C4-2B (cell line): Measurements from ENCODE around the gene JAG2.
A peak's percentile ranks its signal among the peaks of the same experiment; 100 is the strongest.

Experiments used
- H3K27ac ChIP-seq: fragments of 450-650 bp; 2 replicates; pipeline ENCODE4 v1.5.1; 2017
- ZFX ChIP-seq: fragments of 450-650 bp; IDR thresholded peaks from 2 replicates; pipeline ENCODE4 v1.6.1; 2017
- TF ChIP-seq, protein P1 (sequence below): fragments of 450-650 bp; conservative IDR thresholded peaks from 2 replicates; pipeline ENCODE4 v1.5.1; 2017; ENCODE audit warnings: mild to moderate bottlenecking

Gene JAG2

DNA sequence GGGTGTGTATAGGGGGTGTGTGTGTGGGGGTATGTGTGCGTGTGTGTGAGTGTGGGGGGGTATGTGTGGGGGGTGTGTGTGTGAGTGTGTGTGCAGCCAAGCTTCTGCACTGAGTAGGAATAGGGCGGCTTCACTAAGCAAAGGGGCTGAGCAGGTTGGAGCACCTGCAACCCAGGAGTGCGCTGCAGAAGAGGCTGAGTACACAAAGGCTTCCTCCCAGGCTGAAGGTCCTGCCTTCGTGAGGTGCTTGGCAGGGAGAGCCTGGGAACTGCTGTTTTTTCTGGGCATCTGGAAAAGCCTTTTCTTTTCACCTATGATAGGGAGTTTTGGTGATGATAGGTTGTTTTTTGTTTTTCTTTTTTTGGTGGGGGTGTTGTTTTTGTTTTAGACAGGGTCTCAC lies 18.5 kb upstream of the JAG2 start:
- no peak for TF ChIP-seq ZFX
- TF ChIP-seq, protein P1, sequence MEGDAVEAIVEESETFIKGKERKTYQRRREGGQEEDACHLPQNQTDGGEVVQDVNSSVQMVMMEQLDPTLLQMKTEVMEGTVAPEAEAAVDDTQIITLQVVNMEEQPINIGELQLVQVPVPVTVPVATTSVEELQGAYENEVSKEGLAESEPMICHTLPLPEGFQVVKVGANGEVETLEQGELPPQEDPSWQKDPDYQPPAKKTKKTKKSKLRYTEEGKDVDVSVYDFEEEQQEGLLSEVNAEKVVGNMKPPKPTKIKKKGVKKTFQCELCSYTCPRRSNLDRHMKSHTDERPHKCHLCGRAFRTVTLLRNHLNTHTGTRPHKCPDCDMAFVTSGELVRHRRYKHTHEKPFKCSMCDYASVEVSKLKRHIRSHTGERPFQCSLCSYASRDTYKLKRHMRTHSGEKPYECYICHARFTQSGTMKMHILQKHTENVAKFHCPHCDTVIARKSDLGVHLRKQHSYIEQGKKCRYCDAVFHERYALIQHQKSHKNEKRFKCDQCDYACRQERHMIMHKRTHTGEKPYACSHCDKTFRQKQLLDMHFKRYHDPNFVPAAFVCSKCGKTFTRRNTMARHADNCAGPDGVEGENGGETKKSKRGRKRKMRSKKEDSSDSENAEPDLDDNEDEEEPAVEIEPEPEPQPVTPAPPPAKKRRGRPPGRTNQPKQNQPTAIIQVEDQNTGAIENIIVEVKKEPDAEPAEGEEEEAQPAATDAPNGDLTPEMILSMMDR = no peak
- no peak overlapping the region for H3K27ac ChIP-seq

DNA sequence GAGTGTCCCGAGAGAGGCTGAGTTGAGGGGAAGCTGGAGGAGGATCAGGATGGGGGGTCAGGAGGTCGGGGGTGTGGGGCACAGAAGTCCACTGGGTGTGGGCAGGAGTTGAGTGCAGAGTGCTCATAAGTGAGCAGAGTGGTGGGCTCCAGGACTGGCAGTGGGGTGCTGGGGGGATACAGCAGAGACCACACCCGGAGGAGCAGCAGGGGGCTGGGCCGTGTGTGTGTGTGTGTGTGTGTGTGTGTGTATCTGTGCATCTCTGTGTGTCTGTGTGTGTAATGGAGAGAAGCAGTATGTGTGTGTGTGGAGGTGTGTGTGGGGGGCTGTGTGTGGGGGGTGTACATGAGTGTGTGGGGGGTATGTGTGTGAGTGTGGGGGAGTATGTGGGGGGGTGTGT lies 17.4 kb upstream of the JAG2 start:
- no peak overlapping the region for H3K27ac ChIP-seq
- TF ChIP-seq, protein P1 = no peak
- no peak for TF ChIP-seq ZFX

DNA sequence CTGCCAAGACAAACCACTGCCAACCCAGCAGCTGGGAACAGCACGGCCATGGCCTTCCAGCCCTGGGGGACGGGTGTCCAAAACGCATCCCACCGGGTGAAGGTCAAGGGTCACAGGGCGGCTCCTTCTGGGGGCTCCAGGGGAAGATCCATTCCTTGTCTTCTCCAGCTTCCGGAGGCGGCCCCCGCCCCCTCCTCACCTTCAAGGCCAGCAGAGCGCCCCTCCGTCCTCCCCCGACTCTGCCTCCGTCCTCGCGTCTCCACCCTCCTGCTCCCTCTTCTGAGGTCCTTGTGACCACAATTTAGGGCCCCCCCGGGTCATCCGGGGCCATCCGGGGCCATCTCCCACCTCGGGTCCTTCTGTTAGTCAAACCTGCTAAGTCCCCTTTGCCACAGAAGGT lies 16.4 kb upstream of the JAG2 start:
- no peak for TF ChIP-seq ZFX
- TF ChIP-seq, protein P1 = no peak
- H3K27ac ChIP-seq = no peak overlapping the region

DNA sequence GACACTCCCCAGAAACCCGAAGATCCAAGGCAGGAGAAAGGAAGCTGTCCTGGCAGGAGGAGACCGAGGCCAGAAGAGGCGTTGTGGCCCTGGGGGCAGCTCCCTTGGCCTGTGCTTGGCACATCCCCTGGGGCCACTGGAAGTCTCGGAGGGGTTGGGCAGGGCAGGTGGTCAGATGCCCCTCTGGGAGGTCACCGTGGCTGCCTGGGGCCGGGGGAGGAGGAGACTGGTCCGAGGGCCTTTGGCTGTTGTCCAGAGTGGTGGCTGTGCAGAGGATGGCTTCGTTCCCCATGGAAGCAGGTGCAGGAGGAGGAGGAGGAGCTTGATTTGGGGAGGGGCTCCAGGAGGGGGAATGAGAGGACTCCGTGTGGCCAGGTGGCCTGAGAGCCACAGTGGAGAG lies 15.9 kb upstream of the JAG2 start:
- no peak for TF ChIP-seq ZFX
- TF ChIP-seq, protein P1 = no peak

DNA sequence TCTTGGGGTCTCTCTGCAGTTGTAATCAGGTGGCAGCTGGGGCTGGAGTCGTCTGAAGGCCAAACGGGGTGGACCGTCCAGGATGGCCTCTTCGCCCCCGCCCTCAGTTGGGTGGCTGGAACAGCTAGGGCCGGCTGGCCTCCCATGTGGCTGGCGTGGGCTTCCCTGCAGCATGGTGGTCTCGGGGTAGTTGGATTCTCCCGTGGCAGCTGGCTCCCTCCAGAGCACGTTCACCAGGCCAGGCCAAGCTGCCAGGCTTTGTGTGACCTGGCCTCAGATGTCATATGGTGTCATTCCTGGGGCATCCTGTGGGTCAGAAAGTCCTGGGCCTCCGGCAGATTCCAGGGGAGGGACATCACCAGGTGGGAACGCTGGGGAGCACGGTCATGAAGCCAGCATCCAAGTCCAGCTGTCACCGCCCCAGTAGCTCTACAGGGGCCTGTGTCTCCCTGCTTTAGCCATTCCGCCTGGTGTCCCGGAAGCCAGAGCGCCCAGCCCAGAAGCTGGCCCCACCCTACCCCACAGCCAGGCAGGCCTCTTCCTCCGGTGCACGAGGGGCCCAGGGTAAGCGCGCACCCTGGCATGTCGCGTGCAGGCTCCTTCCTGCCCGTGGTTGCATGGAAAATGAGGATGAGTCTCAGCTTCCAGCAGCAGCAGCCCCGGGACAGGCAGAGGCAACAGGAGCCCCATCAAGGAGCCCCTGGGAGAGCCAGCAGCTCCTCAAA lies 13.9 kb upstream of the JAG2 start:
- H3K27ac ChIP-seq = no peak overlapping the region; the same call in 1 of the 2 replicates
- TF ChIP-seq ZFX = no peak
- TF ChIP-seq, protein P1 = no peak

More for the DNA sequence above, 15.9 kb upstream of the JAG2 start:
- no peak overlapping the region for H3K27ac ChIP-seq

DNA sequence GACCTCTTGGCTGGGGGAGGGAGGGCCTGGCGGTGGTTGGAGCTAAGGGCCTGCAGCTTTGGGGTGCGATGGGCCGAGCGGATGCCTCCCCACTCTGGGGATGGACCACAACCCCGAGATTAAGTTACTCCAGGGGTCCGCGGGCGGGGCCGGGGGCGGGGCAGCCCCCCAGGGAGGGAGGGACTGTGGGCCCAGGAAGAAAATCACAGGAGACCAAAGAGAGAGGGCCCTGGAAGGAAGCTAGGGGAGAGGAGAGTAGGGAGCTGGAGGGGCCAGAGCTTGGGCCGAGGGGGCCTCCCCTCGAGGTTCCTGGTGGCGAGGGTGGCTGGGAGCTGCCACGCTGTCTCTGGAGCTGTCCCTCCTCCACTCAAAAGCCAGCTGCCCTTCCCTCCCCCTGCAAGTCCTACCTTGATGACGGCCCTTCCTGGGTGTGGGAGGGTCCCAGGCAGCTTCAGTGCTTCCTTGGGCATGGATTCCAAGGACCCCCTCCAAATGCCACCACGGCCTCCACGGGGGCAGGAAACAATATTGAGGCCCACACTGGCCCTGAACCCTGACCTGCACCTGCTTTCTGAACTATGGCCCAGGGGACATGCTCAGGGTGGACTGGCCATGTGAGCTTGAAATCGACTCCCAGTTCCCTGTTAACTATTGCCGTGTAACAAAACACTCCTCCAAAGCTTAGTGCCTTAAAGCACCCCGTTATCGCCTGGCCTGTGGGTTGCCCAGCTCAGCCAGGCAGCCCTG lies 13.1 kb upstream of the JAG2 start:
- peak overlapping the region; percentile 60 for H3K27ac ChIP-seq
- no peak for TF ChIP-seq ZFX
- TF ChIP-seq, protein P1 = no peak
